ENCODE results near the gene GRK5.
A peak's percentile ranks its signal among the peaks of the same experiment; 100 is the strongest.
"Not testable (repeated sequence)": the region's sequence is repeated elsewhere in the genome, so short reads cannot be mapped to it uniquely, and the experiment has no call there.

GRK5 gene

GRCh38 chr10:119425102-119425880 lies 217.9 kb downstream of the GRK5 start:
- no peak for DNase-seq

- no peak for DNase-seq
Measured at GRCh38 chr10:119425881-119426170, 218.5 kb downstream of the GRK5 start.

- DNase-seq = no peak
Measured at GRCh38 chr10:119426699-119427098, 219.3 kb downstream of the GRK5 start.

- DNase-seq = no peak
Measured at GRCh38 chr10:119427263-119427864, 220.0 kb downstream of the GRK5 start.

- DNase-seq = no peak
Measured at GRCh38 chr10:119428789-119429188, 221.4 kb downstream of the GRK5 start.

- no peak for DNase-seq
Measured at GRCh38 chr10:119429771-119430170, 222.4 kb downstream of the GRK5 start.

GRCh38 chr10:119431034-119431772 lies 223.8 kb downstream of the GRK5 start:
- no peak for DNase-seq

GRCh38 chr10:119431773-119432135 lies 224.4 kb downstream of the GRK5 start:
- no peak for DNase-seq

- DNase-seq = not testable (repeated sequence)
Measured at GRCh38 chr10:119434942-119435341, 227.6 kb downstream of the GRK5 start.

- DNase-seq = no peak
Measured at GRCh38 chr10:119438717-119439116, 231.3 kb downstream of the GRK5 start.

GRCh38 chr10:119439922-119440321 lies 232.6 kb downstream of the GRK5 start:
- DNase-seq = no peak

- no peak for DNase-seq
Measured at GRCh38 chr10:119441151-119441821, 233.9 kb downstream of the GRK5 start.

- no peak for DNase-seq
Measured at GRCh38 chr10:119441921-119442757, 234.8 kb downstream of the GRK5 start.

- no peak for DNase-seq
Measured at GRCh38 chr10:119442758-119443060, 235.3 kb downstream of the GRK5 start.

- DNase-seq = no peak
Measured at GRCh38 chr10:119443441-119443840, 236.1 kb downstream of the GRK5 start.

- no peak for DNase-seq
Measured at GRCh38 chr10:119443970-119444660, 236.7 kb downstream of the GRK5 start.

- no peak for DNase-seq
Measured at GRCh38 chr10:119444866-119445265, 237.5 kb downstream of the GRK5 start.

GRCh38 chr10:119445311-119445934 lies 238.1 kb downstream of the GRK5 start:
- peak; percentile 93 for DNase-seq

GRCh38 chr10:119445935-119446317 lies 238.6 kb downstream of the GRK5 start:
- no peak for DNase-seq

- no peak for DNase-seq
Measured at GRCh38 chr10:119446441-119447277, 239.3 kb downstream of the GRK5 start.

GRCh38 chr10:119447421-119447820 lies 240.1 kb downstream of the GRK5 start:
- no peak for DNase-seq
